ENCODE data around the gene PDS5B. TPM values are rescaled to one million over a fixed set of nuclear protein-coding genes. Genes with fewer than 3 reads are reported as not detected.

The PDS5B gene
- total and polyA plus RNA-seq, 2 experiments from 2014 or later, result 43.9 to 46.5 TPM

DNA sequence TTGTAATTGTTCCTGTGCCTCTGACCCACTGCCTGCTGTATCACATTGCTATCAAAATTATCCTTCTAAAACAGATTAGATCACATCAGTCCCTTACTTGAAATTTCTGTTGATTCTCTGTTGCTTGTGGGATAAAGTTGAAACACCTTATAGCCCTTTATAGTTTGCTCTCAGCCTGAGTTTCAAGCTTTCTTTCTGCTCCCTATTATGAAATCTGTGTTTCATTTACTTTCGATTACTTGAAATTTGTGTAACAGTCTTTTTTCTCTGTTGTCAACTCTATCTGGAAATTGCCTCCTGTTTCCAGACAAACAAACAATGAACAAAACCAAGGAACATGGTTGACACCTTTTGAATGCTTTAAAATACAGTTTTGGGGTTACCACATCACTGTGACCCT, 167.9 kb downstream of the PDS5B start:
- peaks cover 9% of the 10 kb centered on the region; the same call in 2 of the 3 replicates for H3K36me3 Mint-ChIP-seq (ENCODE audit: low read depth)
- Histone ChIP-seq H3K4me3 (no peak overlapping the region), H3K4me1 (ENCODE audit: insufficient read depth) (no peaks in the 10 kb centered on the region), H4K20me1 (replicated peaks; ENCODE audit: insufficient read depth) (no peaks in the 10 kb centered on the region), H3K79me2 (replicated peaks; ENCODE audit: insufficient read depth) (no peaks in the 10 kb centered on the region), H2AFZ (no peak overlapping the region), H3F3A (replicated peaks; ENCODE audit: low read depth) (no peaks in the 10 kb centered on the region), H3K9me2 (ENCODE audit: insufficient read depth) (no peaks in the 10 kb centered on the region), H3K27ac (ENCODE audit: low read depth) (no peak overlapping the region), H3K36me3 (ENCODE audit: insufficient read depth) (no peaks in the 10 kb centered on the region; the same call in 1 of the 2 replicates), H3K4me2 (no peak overlapping the region), H3K27me3 (ENCODE audit: insufficient read depth) (no peaks in the 10 kb centered on the region)
- H3K4me3 Mint-ChIP-seq, result no peak overlapping the region
- H3K27ac Mint-ChIP-seq, result no peak overlapping the region
- no peaks in the 10 kb centered on the region for H3K27me3 Mint-ChIP-seq (ENCODE audit: insufficient read depth, low read depth, poor library complexity)
- ATAC-seq, result no peak
- no peaks in the 10 kb centered on the region for H3K9me3 Mint-ChIP-seq
- TF ChIP-seq JUNB (IDR thresholded peaks at IDR 0.05; ENCODE audit: unreplicated experiment) (no peak), NANOG (IDR thresholded peaks at IDR 0.05; ENCODE audit: borderline replicate concordance) (no peak), EZH2 (IDR thresholded peaks at IDR 0.05; ENCODE audit: low read depth, unreplicated experiment) (no peak), STAT1 (IDR thresholded peaks at IDR 0.05; ENCODE audit: unreplicated experiment) (no peak), ZNF331 (CRISPR knock-in tag; IDR thresholded peaks at IDR 0.05; ENCODE audit: low read depth) (no peak), EZH2phosphoT487 (IDR thresholded peaks at IDR 0.05; ENCODE audit: unreplicated experiment) (no peak), POLR2AphosphoS5 (IDR thresholded peaks at IDR 0.05; ENCODE audit: low read depth) (no peak), ZNF114 (CRISPR knock-in tag; IDR thresholded peaks at IDR 0.05) (no peak)
- TF ChIP-seq, protein P1, sequence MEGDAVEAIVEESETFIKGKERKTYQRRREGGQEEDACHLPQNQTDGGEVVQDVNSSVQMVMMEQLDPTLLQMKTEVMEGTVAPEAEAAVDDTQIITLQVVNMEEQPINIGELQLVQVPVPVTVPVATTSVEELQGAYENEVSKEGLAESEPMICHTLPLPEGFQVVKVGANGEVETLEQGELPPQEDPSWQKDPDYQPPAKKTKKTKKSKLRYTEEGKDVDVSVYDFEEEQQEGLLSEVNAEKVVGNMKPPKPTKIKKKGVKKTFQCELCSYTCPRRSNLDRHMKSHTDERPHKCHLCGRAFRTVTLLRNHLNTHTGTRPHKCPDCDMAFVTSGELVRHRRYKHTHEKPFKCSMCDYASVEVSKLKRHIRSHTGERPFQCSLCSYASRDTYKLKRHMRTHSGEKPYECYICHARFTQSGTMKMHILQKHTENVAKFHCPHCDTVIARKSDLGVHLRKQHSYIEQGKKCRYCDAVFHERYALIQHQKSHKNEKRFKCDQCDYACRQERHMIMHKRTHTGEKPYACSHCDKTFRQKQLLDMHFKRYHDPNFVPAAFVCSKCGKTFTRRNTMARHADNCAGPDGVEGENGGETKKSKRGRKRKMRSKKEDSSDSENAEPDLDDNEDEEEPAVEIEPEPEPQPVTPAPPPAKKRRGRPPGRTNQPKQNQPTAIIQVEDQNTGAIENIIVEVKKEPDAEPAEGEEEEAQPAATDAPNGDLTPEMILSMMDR (conservative IDR thresholded peaks at IDR 0.05; ENCODE audit: low read depth in 2 of 2), result no peak
- TF ChIP-seq, protein P2, sequence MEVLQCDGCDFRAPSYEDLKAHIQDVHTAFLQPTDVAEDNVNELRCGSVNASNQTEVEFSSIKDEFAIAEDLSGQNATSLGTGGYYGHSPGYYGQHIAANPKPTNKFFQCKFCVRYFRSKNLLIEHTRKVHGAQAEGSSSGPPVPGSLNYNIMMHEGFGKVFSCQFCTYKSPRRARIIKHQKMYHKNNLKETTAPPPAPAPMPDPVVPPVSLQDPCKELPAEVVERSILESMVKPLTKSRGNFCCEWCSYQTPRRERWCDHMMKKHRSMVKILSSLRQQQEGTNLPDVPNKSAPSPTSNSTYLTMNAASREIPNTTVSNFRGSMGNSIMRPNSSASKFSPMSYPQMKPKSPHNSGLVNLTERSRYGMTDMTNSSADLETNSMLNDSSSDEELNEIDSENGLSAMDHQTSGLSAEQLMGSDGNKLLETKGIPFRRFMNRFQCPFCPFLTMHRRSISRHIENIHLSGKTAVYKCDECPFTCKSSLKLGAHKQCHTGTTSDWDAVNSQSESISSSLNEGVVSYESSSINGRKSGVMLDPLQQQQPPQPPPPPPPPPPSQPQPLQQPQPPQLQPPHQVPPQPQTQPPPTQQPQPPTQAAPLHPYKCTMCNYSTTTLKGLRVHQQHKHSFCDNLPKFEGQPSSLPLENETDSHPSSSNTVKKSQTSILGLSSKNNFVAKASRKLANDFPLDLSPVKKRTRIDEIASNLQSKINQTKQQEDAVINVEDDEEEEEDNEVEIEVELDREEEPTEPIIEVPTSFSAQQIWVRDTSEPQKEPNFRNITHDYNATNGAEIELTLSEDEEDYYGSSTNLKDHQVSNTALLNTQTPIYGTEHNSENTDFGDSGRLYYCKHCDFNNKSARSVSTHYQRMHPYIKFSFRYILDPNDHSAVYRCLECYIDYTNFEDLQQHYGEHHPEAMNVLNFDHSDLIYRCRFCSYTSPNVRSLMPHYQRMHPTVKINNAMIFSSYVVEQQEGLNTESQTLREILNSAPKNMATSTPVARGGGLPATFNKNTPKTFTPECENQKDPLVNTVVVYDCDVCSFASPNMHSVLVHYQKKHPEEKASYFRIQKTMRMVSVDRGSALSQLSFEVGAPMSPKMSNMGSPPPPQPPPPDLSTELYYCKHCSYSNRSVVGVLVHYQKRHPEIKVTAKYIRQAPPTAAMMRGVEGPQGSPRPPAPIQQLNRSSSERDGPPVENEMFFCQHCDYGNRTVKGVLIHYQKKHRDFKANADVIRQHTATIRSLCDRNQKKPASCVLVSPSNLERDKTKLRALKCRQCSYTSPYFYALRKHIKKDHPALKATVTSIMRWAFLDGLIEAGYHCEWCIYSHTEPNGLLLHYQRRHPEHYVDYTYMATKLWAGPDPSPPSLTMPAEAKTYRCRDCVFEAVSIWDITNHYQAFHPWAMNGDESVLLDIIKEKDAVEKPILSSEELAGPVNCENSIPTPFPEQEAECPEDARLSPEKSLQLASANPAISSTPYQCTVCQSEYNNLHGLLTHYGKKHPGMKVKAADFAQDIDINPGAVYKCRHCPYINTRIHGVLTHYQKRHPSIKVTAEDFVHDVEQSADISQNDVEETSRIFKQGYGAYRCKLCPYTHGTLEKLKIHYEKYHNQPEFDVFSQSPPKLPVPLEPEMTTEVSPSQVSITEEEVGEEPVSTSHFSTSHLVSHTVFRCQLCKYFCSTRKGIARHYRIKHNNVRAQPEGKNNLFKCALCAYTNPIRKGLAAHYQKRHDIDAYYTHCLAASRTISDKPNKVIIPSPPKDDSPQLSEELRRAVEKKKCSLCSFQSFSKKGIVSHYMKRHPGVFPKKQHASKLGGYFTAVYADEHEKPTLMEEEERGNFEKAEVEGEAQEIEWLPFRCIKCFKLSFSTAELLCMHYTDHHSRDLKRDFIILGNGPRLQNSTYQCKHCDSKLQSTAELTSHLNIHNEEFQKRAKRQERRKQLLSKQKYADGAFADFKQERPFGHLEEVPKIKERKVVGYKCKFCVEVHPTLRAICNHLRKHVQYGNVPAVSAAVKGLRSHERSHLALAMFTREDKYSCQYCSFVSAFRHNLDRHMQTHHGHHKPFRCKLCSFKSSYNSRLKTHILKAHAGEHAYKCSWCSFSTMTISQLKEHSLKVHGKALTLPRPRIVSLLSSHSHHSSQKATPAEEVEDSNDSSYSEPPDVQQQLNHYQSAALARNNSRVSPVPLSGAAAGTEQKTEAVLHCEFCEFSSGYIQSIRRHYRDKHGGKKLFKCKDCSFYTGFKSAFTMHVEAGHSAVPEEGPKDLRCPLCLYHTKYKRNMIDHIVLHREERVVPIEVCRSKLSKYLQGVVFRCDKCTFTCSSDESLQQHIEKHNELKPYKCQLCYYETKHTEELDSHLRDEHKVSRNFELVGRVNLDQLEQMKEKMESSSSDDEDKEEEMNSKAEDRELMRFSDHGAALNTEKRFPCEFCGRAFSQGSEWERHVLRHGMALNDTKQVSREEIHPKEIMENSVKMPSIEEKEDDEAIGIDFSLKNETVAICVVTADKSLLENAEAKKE (CRISPR knock-in tag; IDR thresholded peaks at IDR 0.05), result no peak
- TF ChIP-seq, protein P3, sequence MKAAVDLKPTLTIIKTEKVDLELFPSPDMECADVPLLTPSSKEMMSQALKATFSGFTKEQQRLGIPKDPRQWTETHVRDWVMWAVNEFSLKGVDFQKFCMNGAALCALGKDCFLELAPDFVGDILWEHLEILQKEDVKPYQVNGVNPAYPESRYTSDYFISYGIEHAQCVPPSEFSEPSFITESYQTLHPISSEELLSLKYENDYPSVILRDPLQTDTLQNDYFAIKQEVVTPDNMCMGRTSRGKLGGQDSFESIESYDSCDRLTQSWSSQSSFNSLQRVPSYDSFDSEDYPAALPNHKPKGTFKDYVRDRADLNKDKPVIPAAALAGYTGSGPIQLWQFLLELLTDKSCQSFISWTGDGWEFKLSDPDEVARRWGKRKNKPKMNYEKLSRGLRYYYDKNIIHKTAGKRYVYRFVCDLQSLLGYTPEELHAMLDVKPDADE (IDR thresholded peaks at IDR 0.05), result no peak
- TF ChIP-seq, protein P4, sequence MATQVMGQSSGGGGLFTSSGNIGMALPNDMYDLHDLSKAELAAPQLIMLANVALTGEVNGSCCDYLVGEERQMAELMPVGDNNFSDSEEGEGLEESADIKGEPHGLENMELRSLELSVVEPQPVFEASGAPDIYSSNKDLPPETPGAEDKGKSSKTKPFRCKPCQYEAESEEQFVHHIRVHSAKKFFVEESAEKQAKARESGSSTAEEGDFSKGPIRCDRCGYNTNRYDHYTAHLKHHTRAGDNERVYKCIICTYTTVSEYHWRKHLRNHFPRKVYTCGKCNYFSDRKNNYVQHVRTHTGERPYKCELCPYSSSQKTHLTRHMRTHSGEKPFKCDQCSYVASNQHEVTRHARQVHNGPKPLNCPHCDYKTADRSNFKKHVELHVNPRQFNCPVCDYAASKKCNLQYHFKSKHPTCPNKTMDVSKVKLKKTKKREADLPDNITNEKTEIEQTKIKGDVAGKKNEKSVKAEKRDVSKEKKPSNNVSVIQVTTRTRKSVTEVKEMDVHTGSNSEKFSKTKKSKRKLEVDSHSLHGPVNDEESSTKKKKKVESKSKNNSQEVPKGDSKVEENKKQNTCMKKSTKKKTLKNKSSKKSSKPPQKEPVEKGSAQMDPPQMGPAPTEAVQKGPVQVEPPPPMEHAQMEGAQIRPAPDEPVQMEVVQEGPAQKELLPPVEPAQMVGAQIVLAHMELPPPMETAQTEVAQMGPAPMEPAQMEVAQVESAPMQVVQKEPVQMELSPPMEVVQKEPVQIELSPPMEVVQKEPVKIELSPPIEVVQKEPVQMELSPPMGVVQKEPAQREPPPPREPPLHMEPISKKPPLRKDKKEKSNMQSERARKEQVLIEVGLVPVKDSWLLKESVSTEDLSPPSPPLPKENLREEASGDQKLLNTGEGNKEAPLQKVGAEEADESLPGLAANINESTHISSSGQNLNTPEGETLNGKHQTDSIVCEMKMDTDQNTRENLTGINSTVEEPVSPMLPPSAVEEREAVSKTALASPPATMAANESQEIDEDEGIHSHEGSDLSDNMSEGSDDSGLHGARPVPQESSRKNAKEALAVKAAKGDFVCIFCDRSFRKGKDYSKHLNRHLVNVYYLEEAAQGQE (IDR thresholded peaks at IDR 0.05; ENCODE audit: unreplicated experiment), result no peak
- DNase-seq (ENCODE audit: low spot score), result no peak
- no peaks in the 10 kb centered on the region for H3K4me1 Mint-ChIP-seq

Data from GM23338 (cell line).